Motor neuron (in vitro differentiated cells): ENCODE data around the gene ZNF423. TPM values are rescaled to one million over a fixed set of nuclear protein-coding genes. Genes with fewer than 3 reads are reported as not detected.

Experiments used
- ATAC-seq, 8 experiments: fragments of 200-7000 bp; cut with Tn5 transposase; replicated peaks in 6 of 8; 2 replicates each; pipeline ENCODE4 v1.8.0; 2021; ENCODE audit warnings: mild to moderate bottlenecking in 8 of 8, moderate library complexity in 8 of 8
- H3K27ac ChIP-seq, 2 donors: fragments of 250-450 bp; sonication (Bioruptor Pico); 2 replicates each; pipeline ENCODE4 v1.9.0; 2021; ENCODE audit warnings: antibody characterized with exemption in 2 of 2, mild to moderate bottlenecking in 2 of 2, moderate library complexity in 1 of 2
- H3K4me1 ChIP-seq, 2 donors: fragments of 250-450 bp; sonication (Bioruptor Pico); replicated peaks in 1 of 2; 2 replicates each; pipeline ENCODE4 v1.6.1; 2021; ENCODE audit warnings: antibody characterized with exemption in 2 of 2, mild to moderate bottlenecking in 2 of 2, moderate library complexity in 1 of 2
- H3K4me3 ChIP-seq, 5 donors: fragments of 250-450 bp; sonication (Bioruptor Pico); 2 replicates each; pipeline ENCODE4 v1.9.0; 2021; ENCODE audit warnings: antibody characterized with exemption in 5 of 5, mild to moderate bottlenecking in 5 of 5, moderate library complexity in 4 of 5
- WGBS, 10 experiments: fragments of 450-650 bp; shearing (Covaris generic); methylation state at CpG; one replicate each; pipeline ENCODE4 v1.0.0; 2022; 5-methylcytosine and 5-hydroxymethylcytosine counted together
- in situ Hi-C, 9 experiments: fragments of 400-800 bp; cut with MboI; loops; one replicate each; pipeline ENCODE4 v1.15.0; 2021; ENCODE audit warnings: low sequenced_read_pairs in 9 of 9, low pct_unique_long_range_greater_than_20kb in 2 of 9; ENCODE audit not compliant: unreplicated experiment in 9 of 9
- total RNA-seq, 8 experiments: library from RNA; unstranded; fragments of 300-600 nt; gene quantifications; 2 replicates each; pipeline versions ENCODE4 v1.2.3 to v1.2.4, GENCODE V29; 2022

Gene ZNF423
- total RNA-seq, 8 experiments from 2014 or later = 1.1 to 31.2 (median 19.0) TPM

GRCh38 chr16:49839017-49839825, 16.7 kb downstream of the ZNF423 start:
- Histone ChIP-seq H3K27ac (peak overlapping the region in 1 of 2 donors; percentile 40), H3K4me1 (peaks cover 57 to 69% of the 10 kb centered on the region in 2 donors), H3K4me3 (peak overlapping the region in 2 of 5 donors; percentile 16 to 19)
- ATAC-seq = peak; percentile 2 to 52 (median 20)
- 87 to 100% methylated on average over 1 to 7 of the region's 26 CpGs; no CpG with 5 or more reads in 8 of the 10 experiments for WGBS, 10 experiments
- in situ Hi-C loops = no loop called here

- peak overlapping the region in 1 of 2 donors; percentile 42 for H3K27ac ChIP-seq
- peak in 5 of 8 experiments; percentile 25 to 59 (median 48) for ATAC-seq
- in situ Hi-C loops = no loop called here
Observed at GRCh38 chr16:49838441-49839016, 17.4 kb downstream of the ZNF423 start.

GRCh38 chr16:49837688-49838410, 18.1 kb downstream of the ZNF423 start:
- 59 to 100% (median 80%) methylated on average over 1 to 10 of the region's 17 CpGs; no CpG with 5 or more reads in 1 of the 10 experiments for WGBS, 10 experiments

More at GRCh38 chr16:49838441-49839016, 17.4 kb downstream of the ZNF423 start:
- H3K4me1 ChIP-seq = peaks cover 64 to 69% of the 10 kb centered on the region in 2 donors
- H3K4me3 ChIP-seq = peak overlapping the region in 3 of 5 donors; percentile 9 to 19 (median 16)
- no CpG with 5 or more reads among the region's 63 CpGs for WGBS, 10 experiments

GRCh38 chr16:49836668-49837067, 19.2 kb downstream of the ZNF423 start:
- WGBS, 10 experiments = 58 to 100% (median 85%) methylated on average over 1 to 3 of the region's 5 CpGs; no CpG with 5 or more reads in 6 of the 10 experiments
- H3K4me1 ChIP-seq = peaks cover 72 to 77% of the 10 kb centered on the region in 2 donors
- in situ Hi-C loops = no loop called here
- no peak for ATAC-seq
- no peak overlapping the region for H3K27ac ChIP-seq
- H3K4me3 ChIP-seq = no peak overlapping the region

More at GRCh38 chr16:49837688-49838410, 18.1 kb downstream of the ZNF423 start:
- Histone ChIP-seq H3K4me1 (peaks cover 65 to 70% of the 10 kb centered on the region in 2 donors), H3K27ac (peak overlapping the region in 1 of 2 donors; percentile 23), H3K4me3 (no peak overlapping the region)
- no peak for ATAC-seq
- in situ Hi-C loops = no loop called here

- no peak overlapping the region for H3K27ac ChIP-seq
- H3K4me3 ChIP-seq = no peak overlapping the region
- WGBS, 10 experiments = no CpG with 5 or more reads among the region's 2 CpGs
- ATAC-seq = peak in 1 of 8 experiments; percentile 7
- peaks cover 72 to 77% of the 10 kb centered on the region in 2 donors for H3K4me1 ChIP-seq
- in situ Hi-C loops = no loop called here
Observed at GRCh38 chr16:49836218-49836617, 19.7 kb downstream of the ZNF423 start.

GRCh38 chr16:49835161-49835777, 20.6 kb downstream of the ZNF423 start:
- ATAC-seq = peak in 7 of 8 experiments; percentile 8 to 71 (median 49)
- WGBS, 10 experiments = 40 to 67% (median 55%) methylated on average over 2 to 3 of the region's 13 CpGs; no CpG with 5 or more reads in 6 of the 10 experiments
- in situ Hi-C loops = no loop called here
- peaks cover 72 to 77% of the 10 kb centered on the region in 2 donors for H3K4me1 ChIP-seq
- H3K4me3 ChIP-seq = no peak overlapping the region
- peak overlapping the region; percentile 5 to 59 for H3K27ac ChIP-seq

- peak; percentile 36 to 79 (median 69) for ATAC-seq
- 20% methylated on average over 1 of the region's 19 CpGs; no CpG with 5 or more reads in 9 of the 10 experiments for WGBS, 10 experiments
- H3K4me3 ChIP-seq = no peak overlapping the region
- H3K4me1 ChIP-seq = peaks cover 71 to 74% of the 10 kb centered on the region in 2 donors
- in situ Hi-C loops = no loop called here
- H3K27ac ChIP-seq = peak overlapping the region; percentile 5 to 59
Observed at GRCh38 chr16:49834531-49835151, 21.3 kb downstream of the ZNF423 start.

GRCh38 chr16:49833796-49834530, 21.9 kb downstream of the ZNF423 start:
- Histone ChIP-seq H3K4me3 (no peak overlapping the region), H3K4me1 (peaks cover 65 to 67% of the 10 kb centered on the region in 2 donors), H3K27ac (no peak overlapping the region)
- WGBS, 10 experiments = 33 to 100% (median 60%) methylated on average over 1 to 2 of the region's 13 CpGs; no CpG with 5 or more reads in 6 of the 10 experiments
- in situ Hi-C loops = no loop called here
- ATAC-seq = no peak

- peak in 5 of 8 experiments; percentile 6 to 31 (median 9) for ATAC-seq
- Histone ChIP-seq H3K4me1 (peaks cover 61 to 62% of the 10 kb centered on the region in 2 donors), H3K4me3 (no peak overlapping the region), H3K27ac (peak overlapping the region in 1 of 2 donors; percentile 3)
- 29 to 80% (median 62%) methylated on average over 1 to 7 of the region's 11 CpGs; no CpG with 5 or more reads in 3 of the 10 experiments for WGBS, 10 experiments
- in situ Hi-C loops = no loop called here
Observed at GRCh38 chr16:49833085-49833484, 22.8 kb downstream of the ZNF423 start.

GRCh38 chr16:49832177-49832576, 23.7 kb downstream of the ZNF423 start:
- Histone ChIP-seq H3K4me1 (peaks cover 58 to 61% of the 10 kb centered on the region in 2 donors), H3K4me3 (no peak overlapping the region), H3K27ac (no peak overlapping the region)
- ATAC-seq = peak in 2 of 8 experiments; percentile 2 to 21
- in situ Hi-C loops = no loop called here
- WGBS, 10 experiments = 40 to 100% (median 95%) methylated on average over 3 to 6 of the region's 7 CpGs; no CpG with 5 or more reads in 4 of the 10 experiments

GRCh38 chr16:49830873-49831272, 25.0 kb downstream of the ZNF423 start:
- in situ Hi-C loops = no loop called here
- ATAC-seq = no peak
- no peak overlapping the region for H3K27ac ChIP-seq
- WGBS, 10 experiments = 50 to 100% (median 85%) methylated on average over 1 to 4 of the region's 5 CpGs; no CpG with 5 or more reads in 1 of the 10 experiments
- H3K4me3 ChIP-seq = no peak overlapping the region
- H3K4me1 ChIP-seq = peaks cover 49 to 53% of the 10 kb centered on the region in 2 donors
